Brain microvascular endothelial cell (primary cell): ENCODE results near the gene KCNH1.

Source experiments
- DNase-seq: peaks from one replicate; pipeline ENCODE4 v3.0.0-alpha.2; 2020
- H3K27ac ChIP-seq: fragments of 250-450 bp; sonication (Bioruptor Pico); 2 replicates; pipeline ENCODE4 v1.5.1; 2020; ENCODE audit warnings: mild to moderate bottlenecking, moderate library complexity
- H3K27me3 ChIP-seq: fragments of 250-450 bp; sonication (Bioruptor Pico); replicated peaks from 2 replicates; pipeline ENCODE4 v1.5.1; 2020; ENCODE audit warnings: mild to moderate bottlenecking
- H3K36me3 ChIP-seq: fragments of 250-450 bp; sonication (Bioruptor Pico); replicated peaks from 2 replicates; pipeline ENCODE4 v1.5.1; 2020; ENCODE audit warnings: mild to moderate bottlenecking
- H3K4me3 ChIP-seq: 2 replicates; pipeline ENCODE4 v1.5.1; 2011; ENCODE audit warnings: low read depth, mild to moderate bottlenecking, control low read depth, low read length, moderate library complexity
- CTCF ChIP-seq: IDR thresholded peaks from 2 replicates; pipeline ENCODE4 v1.5.1; 2011; ENCODE audit warnings: low read depth, mild to moderate bottlenecking, moderate library complexity, low read length, control low read depth, inconsistent platforms; ENCODE audit errors: missing control alignments
- in situ Hi-C: cut with HindIII; loops from 2 replicates; pipeline ENCODE4 v1.10.0; 2017; ENCODE audit warnings: low sequenced_read_pairs, low pct_ligation_motif_present

The KCNH1 gene

DNA sequence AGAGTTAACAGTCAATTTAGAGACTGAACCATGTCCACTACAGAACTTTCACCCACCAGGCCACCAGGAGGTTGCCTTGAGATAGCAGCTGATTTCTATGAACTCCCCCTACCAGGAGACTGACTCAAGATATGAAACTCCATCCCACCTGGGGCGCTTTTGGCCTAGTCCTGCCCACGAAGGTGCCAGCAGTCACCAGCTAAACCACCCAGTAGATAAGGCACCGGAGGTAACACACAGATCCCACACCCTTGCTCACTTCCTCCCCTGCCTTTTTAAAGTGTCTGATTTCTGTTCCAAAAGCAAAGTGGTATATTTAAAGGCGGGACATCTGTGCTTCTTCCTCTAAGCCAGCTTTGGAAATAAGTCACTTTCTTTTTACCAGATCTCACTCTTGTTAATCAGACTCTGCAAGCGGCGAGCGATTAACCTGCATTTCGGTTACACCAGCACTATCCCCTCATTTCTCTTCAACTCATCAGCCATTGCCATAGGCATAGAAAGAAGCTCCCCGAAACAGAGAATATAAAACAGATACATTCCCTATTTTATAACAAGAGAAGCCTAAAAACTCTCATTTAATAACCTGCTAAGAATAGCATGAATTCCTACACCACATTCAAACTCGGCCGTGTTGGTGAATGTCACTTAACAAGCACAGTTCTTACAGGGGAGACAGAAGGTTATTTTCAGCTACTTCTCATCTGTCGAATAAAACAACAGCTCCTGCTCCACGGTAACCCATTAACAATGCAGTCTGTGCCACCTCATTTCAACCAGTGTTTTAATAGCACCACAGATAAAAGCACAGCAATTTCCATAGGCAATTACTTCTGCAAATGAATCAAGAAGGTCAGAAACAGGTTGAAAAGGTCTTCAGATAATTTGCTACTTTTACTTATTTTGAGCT is 318.1 kb downstream of the KCNH1 start:
- no peak for DNase-seq
- no peak for TF ChIP-seq CTCF
- no peak overlapping the region for H3K27ac ChIP-seq
- H3K36me3 ChIP-seq = no peaks in the 10 kb centered on the region
- H3K27me3 ChIP-seq = no peaks in the 10 kb centered on the region
- in situ Hi-C loops = no loop called here
- no peak overlapping the region for H3K4me3 ChIP-seq

GRCh38 chr1:210814382-210815123 is 319.4 kb downstream of the KCNH1 start:
- Histone ChIP-seq H3K27me3 (no peaks in the 10 kb centered on the region), H3K27ac (no peak overlapping the region), H3K36me3 (no peaks in the 10 kb centered on the region), H3K4me3 (no peak overlapping the region)
- in situ Hi-C loops = no loop called here
- no peak for TF ChIP-seq CTCF
- DNase-seq = no peak

- in situ Hi-C loops = no loop called here
- Histone ChIP-seq H3K27ac (no peak overlapping the region), H3K27me3 (no peaks in the 10 kb centered on the region), H3K4me3 (no peak overlapping the region), H3K36me3 (no peaks in the 10 kb centered on the region)
- DNase-seq = no peak
- no peak for TF ChIP-seq CTCF
These were observed 332.4 kb downstream of the KCNH1 start for GRCh38 chr1:210801501-210801900.

GRCh38 chr1:210800756-210801155 is 333.2 kb downstream of the KCNH1 start:
- in situ Hi-C loops = no loop called here
- no peak for TF ChIP-seq CTCF
- H3K36me3 ChIP-seq = no peaks in the 10 kb centered on the region
- no peak overlapping the region for H3K4me3 ChIP-seq
- H3K27me3 ChIP-seq = no peaks in the 10 kb centered on the region
- DNase-seq = no peak
- no peak overlapping the region for H3K27ac ChIP-seq

- no peaks in the 10 kb centered on the region for H3K27me3 ChIP-seq
- DNase-seq = no peak
- no peaks in the 10 kb centered on the region for H3K36me3 ChIP-seq
- in situ Hi-C loops = no loop called here
- H3K27ac ChIP-seq = no peak overlapping the region
- H3K4me3 ChIP-seq = no peak overlapping the region
- TF ChIP-seq CTCF = no peak
These were observed 333.6 kb downstream of the KCNH1 start for GRCh38 chr1:210800301-210800700.
